ENCODE data around the gene APOL6. TPM values are rescaled to one million over a fixed set of nuclear protein-coding genes. Genes with fewer than 3 reads are reported as not detected.

Gene APOL6
- total RNA-seq, 2 donors from 2014 or later, result 42.7 to 44.8 TPM

- ATAC-seq, result no peak
- H3K4me3 Mint-ChIP-seq, result no peak overlapping the region
- no peaks in the 10 kb centered on the region for H3K9me3 ChIP-seq (ENCODE audit: control insufficient read depth, low read length, poor library complexity, severe bottlenecking)
- H3K27me3 Mint-ChIP-seq, result no peaks in the 10 kb centered on the region
- no peak for DNase-seq
- H3K36me3 Mint-ChIP-seq (ENCODE audit: low read depth), result peaks cover 2% of the 10 kb centered on the region
- no peak overlapping the region for H3K27ac Mint-ChIP-seq
- peaks cover 6% of the 10 kb centered on the region for H3K4me1 Mint-ChIP-seq
Measured at GRCh38 chr22:35705141-35705540, 56.9 kb downstream of the APOL6 start.

GRCh38 chr22:35708453-35708852 lies 60.2 kb downstream of the APOL6 start:
- H3K27ac Mint-ChIP-seq, result no peak overlapping the region
- H3K4me3 Mint-ChIP-seq, result no peak overlapping the region
- peaks cover 2% of the 10 kb centered on the region for H3K36me3 Mint-ChIP-seq (ENCODE audit: low read depth)
- ATAC-seq (no peak), DNase-seq (no peak)
- peaks cover 6% of the 10 kb centered on the region for H3K4me1 Mint-ChIP-seq
- H3K27me3 Mint-ChIP-seq, result no peaks in the 10 kb centered on the region
- no peaks in the 10 kb centered on the region for H3K9me3 ChIP-seq (ENCODE audit: control insufficient read depth, low read length, poor library complexity, severe bottlenecking)

GRCh38 chr22:35708917-35709316 lies 60.7 kb downstream of the APOL6 start:
- H3K9me3 ChIP-seq (ENCODE audit: control insufficient read depth, low read length, poor library complexity, severe bottlenecking), result no peaks in the 10 kb centered on the region
- Mint-ChIP-seq H3K27ac (no peak overlapping the region), H3K4me3 (no peak overlapping the region), H3K36me3 (ENCODE audit: low read depth) (peaks cover 2% of the 10 kb centered on the region), H3K4me1 (peaks cover 3% of the 10 kb centered on the region), H3K27me3 (no peaks in the 10 kb centered on the region)
- ATAC-seq (no peak), DNase-seq (no peak)

GRCh38 chr22:35711336-35711735 lies 63.1 kb downstream of the APOL6 start:
- Mint-ChIP-seq H3K4me3 (no peak overlapping the region), H3K27ac (no peak overlapping the region), H3K36me3 (ENCODE audit: low read depth) (peaks cover 1% of the 10 kb centered on the region), H3K4me1 (peaks cover 3% of the 10 kb centered on the region), H3K27me3 (peaks cover 10% of the 10 kb centered on the region)
- no peaks in the 10 kb centered on the region for H3K9me3 ChIP-seq (ENCODE audit: control insufficient read depth, low read length, poor library complexity, severe bottlenecking)
- ATAC-seq (no peak), DNase-seq (no peak)

- no peak overlapping the region for H3K27ac Mint-ChIP-seq
- H3K36me3 Mint-ChIP-seq (ENCODE audit: low read depth), result no peaks in the 10 kb centered on the region
- no peak overlapping the region for H3K4me3 Mint-ChIP-seq
- H3K9me3 ChIP-seq (ENCODE audit: control insufficient read depth, low read length, poor library complexity, severe bottlenecking), result no peaks in the 10 kb centered on the region
- peaks cover 3% of the 10 kb centered on the region for H3K4me1 Mint-ChIP-seq
- no peak for ATAC-seq
- no peak for DNase-seq
- H3K27me3 Mint-ChIP-seq, result peaks cover 10% of the 10 kb centered on the region
Measured at GRCh38 chr22:35712672-35713071, 64.4 kb downstream of the APOL6 start.

GRCh38 chr22:35717572-35717971 lies 69.3 kb downstream of the APOL6 start, which contains the start of gene APOL5:
APOL5 (plus strand) TSS chr22:35717872; CDS start chr22:35717872, 0 bp downstream.
- H3K9me3 ChIP-seq (ENCODE audit: control insufficient read depth, low read length, poor library complexity, severe bottlenecking), result no peaks in the 10 kb centered on the region
- Mint-ChIP-seq H3K4me3 (no peak within 1 kb of the TSS), H3K36me3 (ENCODE audit: low read depth) (no peaks in the 10 kb centered on the region), H3K27ac (no peak within 1 kb of the TSS), H3K27me3 (peaks cover 10% of the 10 kb centered on the region), H3K4me1 (peaks cover 3% of the 10 kb centered on the region)
- ATAC-seq, result no peak
- no peak for DNase-seq

Other genes with a start within 250 kb of the APOL6 start
- gene MCM5, start 248.3 kb upstream of the APOL6 start, total RNA-seq, result 10 to 100 TPM; 22.6 to 32.6 TPM
- 1 to 10 TPM in 1 of 2 donors, under 1 TPM in 1; 0.67 to 1.4 TPM for gene RASD2, start 107.6 kb upstream of the APOL6 start, total RNA-seq
- not detected for gene MB, start 31.1 kb upstream of the APOL6 start, total RNA-seq
- not detected for gene APOL5, start 69.4 kb downstream of the APOL6 start, total RNA-seq